HEK293T (cell line): Measurements from ENCODE around the gene XYLT2.

ENCODE experiments used
- BHLHE40 ChIP-seq: fragments of 450-650 bp; IDR thresholded peaks from 2 replicates; pipeline ENCODE4 v1.6.1; 2016; ENCODE audit warnings: mild to moderate bottlenecking, moderate library complexity, borderline replicate concordance
- FOXA1 ChIP-seq: fragments of 450-650 bp; IDR thresholded peaks from 2 replicates; pipeline ENCODE4 v1.6.1; 2016; ENCODE audit warnings: mild to moderate bottlenecking
- LEF1 ChIP-seq: fragments of 450-650 bp; IDR thresholded peaks from 2 replicates; pipeline ENCODE4 v1.6.1; 2017; ENCODE audit warnings: mild to moderate bottlenecking, borderline replicate concordance
- SUZ12 ChIP-seq: fragments of 450-650 bp; IDR thresholded peaks from 2 replicates; pipeline ENCODE4 v1.6.1; 2016; ENCODE audit warnings: mild to moderate bottlenecking
- TF ChIP-seq, protein P1 (sequence below): fragments of 450-650 bp; IDR thresholded peaks from 2 replicates; pipeline ENCODE4 v1.6.1; 2016

DNA sequence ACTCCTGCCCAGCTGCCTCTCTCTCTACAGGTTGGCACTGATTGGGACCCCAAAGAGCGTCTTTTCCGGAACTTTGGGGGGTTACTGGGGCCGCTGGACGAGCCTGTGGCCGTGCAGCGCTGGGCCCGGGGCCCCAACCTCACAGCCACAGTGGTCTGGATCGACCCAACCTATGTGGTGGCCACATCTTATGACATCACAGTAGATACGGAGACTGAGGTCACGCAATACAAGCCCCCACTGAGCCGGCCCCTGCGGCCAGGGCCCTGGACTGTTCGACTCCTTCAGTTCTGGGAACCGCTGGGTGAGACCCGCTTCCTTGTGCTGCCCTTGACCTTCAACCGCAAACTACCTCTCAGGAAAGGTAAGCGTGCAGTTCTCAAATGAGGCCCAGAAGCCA, 12.3 kb downstream of the XYLT2 start:
- TF ChIP-seq FOXA1 = no peak
- TF ChIP-seq, protein P1, sequence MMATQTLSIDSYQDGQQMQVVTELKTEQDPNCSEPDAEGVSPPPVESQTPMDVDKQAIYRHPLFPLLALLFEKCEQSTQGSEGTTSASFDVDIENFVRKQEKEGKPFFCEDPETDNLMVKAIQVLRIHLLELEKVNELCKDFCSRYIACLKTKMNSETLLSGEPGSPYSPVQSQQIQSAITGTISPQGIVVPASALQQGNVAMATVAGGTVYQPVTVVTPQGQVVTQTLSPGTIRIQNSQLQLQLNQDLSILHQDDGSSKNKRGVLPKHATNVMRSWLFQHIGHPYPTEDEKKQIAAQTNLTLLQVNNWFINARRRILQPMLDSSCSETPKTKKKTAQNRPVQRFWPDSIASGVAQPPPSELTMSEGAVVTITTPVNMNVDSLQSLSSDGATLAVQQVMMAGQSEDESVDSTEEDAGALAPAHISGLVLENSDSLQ = no peak
- TF ChIP-seq LEF1 = no peak
- TF ChIP-seq SUZ12 = no peak
- TF ChIP-seq BHLHE40 = no peak
